ENCODE data around the gene L3MBTL4.

GRCh38 chr18:6254456-6254855 is 160.3 kb downstream of the L3MBTL4 start:
- no peak for TF ChIP-seq GATA3 (IDR thresholded peaks at IDR 0.05; ENCODE audit: low read depth, low read length)
- no peak for TF ChIP-seq GATA2 (IDR thresholded peaks at IDR 0.05; ENCODE audit: low read depth, low read length)
